OCI-LY3 (cell line): ENCODE measurements around the gene USP28.

ENCODE experiments used
- H2AFZ ChIP-seq: fragments of 200-600, 300-600 bp; shearing (Covaris generic); 2 replicates; pipeline ENCODE4 v1.6.0; 2014; ENCODE audit warnings: antibody characterized with exemption, low read depth, low read length
- H3K27ac ChIP-seq: fragments of 200-600, 300-600 bp; sonication (generic); 2 replicates; pipeline ENCODE4 v1.5.1; 2014; ENCODE audit warnings: mild to moderate bottlenecking, low read length, moderate library complexity, mixed read lengths
- H3K27me3 ChIP-seq: fragments of 200-600, 300-600 bp; sonication (generic); 2 replicates; pipeline ENCODE4 v1.6.1; 2014; ENCODE audit warnings: low read depth, low read length, mixed read lengths
- H3K36me3 ChIP-seq: fragments of 200-600, 300-600 bp; sonication (generic); replicated peaks from 2 replicates; pipeline ENCODE3; 2014; ENCODE audit warnings: low read depth, low read length, mixed read lengths
- H3K4me1 ChIP-seq: fragments of 300-600, 200-600 bp; sonication (generic); 2 replicates; pipeline ENCODE4 v1.6.1; 2014; ENCODE audit warnings: low read length, mixed read lengths
- H3K4me2 ChIP-seq: fragments of 200-600, 300-600 bp; sonication (generic); 2 replicates; pipeline ENCODE4 v1.6.1; 2014; ENCODE audit warnings: low read length, mixed read lengths
- H3K4me3 ChIP-seq: fragments of 300-600, 200-600 bp; sonication (generic); 2 replicates; pipeline ENCODE4 v1.5.1; 2014; ENCODE audit warnings: antibody characterized with exemption, mild to moderate bottlenecking, low read length, moderate library complexity
- H3K79me2 ChIP-seq: fragments of 300-600, 200-600 bp; shearing (Covaris generic); 2 replicates; pipeline ENCODE4 v1.6.1; 2014; ENCODE audit warnings: mild to moderate bottlenecking, low read length, mixed read lengths
- H3K9ac ChIP-seq: fragments of 300-600, 200-600 bp; shearing (Covaris generic); 2 replicates; pipeline ENCODE4 v1.6.0; 2014; ENCODE audit warnings: mild to moderate bottlenecking, low read length, moderate library complexity
- H3K9me3 ChIP-seq: fragments of 200-600, 300-600 bp; shearing (Covaris generic); 2 replicates; pipeline ENCODE4 v1.6.1; 2014; ENCODE audit warnings: low read length, mixed read lengths; ENCODE audit not compliant: insufficient read depth
- H4K20me1 ChIP-seq: fragments of 200-600, 300-600 bp; sonication (generic); 2 replicates; pipeline ENCODE4 v1.6.1; 2016; ENCODE audit warnings: low read length, mixed read lengths; ENCODE audit not compliant: insufficient read depth
- EZH2phosphoT487 ChIP-seq: fragments of 200-600 bp; shearing (Covaris generic); IDR thresholded peaks from 2 replicates; pipeline ENCODE4 v1.6.1; 2018; ENCODE audit warnings: antibody characterized with exemption, mixed run types, low read depth
- TF ChIP-seq, protein P1 (sequence below): fragments of 200-600, 300-600 bp; sonication (generic); IDR thresholded peaks from 2 replicates; pipeline ENCODE4 v1.5.1; 2014; ENCODE audit warnings: antibody characterized with exemption, low read length, low read depth

The USP28 gene

DNA sequence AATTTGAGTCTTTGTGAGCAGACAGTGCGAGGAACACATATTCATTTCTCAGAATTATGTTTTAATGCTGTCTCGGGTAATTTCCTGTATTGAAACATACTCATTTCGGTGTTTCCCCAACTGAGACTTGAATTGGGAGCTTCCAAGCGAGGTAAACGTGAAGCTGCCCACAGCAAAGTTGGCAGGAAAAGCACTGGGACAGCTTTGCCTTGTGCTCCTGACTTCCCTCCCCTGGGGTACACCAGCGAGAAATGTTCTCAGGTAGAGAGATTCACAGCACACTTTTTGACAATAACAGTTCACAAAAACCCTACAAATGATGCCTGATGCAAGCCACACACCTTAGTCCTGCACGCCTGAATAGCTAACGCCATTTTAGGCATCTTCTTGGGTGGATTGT lies 32.3 kb upstream of the USP28 start:
- no peak for TF ChIP-seq EZH2phosphoT487
- TF ChIP-seq, protein P1, sequence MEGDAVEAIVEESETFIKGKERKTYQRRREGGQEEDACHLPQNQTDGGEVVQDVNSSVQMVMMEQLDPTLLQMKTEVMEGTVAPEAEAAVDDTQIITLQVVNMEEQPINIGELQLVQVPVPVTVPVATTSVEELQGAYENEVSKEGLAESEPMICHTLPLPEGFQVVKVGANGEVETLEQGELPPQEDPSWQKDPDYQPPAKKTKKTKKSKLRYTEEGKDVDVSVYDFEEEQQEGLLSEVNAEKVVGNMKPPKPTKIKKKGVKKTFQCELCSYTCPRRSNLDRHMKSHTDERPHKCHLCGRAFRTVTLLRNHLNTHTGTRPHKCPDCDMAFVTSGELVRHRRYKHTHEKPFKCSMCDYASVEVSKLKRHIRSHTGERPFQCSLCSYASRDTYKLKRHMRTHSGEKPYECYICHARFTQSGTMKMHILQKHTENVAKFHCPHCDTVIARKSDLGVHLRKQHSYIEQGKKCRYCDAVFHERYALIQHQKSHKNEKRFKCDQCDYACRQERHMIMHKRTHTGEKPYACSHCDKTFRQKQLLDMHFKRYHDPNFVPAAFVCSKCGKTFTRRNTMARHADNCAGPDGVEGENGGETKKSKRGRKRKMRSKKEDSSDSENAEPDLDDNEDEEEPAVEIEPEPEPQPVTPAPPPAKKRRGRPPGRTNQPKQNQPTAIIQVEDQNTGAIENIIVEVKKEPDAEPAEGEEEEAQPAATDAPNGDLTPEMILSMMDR: no peak
- Histone ChIP-seq H2AFZ (peak overlapping the region; percentile 15), H3K4me3 (peak overlapping the region; percentile 58), H3K27ac (no peak overlapping the region), H3K27me3 (0 out of 2 replicates have a peak, but pooled peaks cover 6% of the 10 kb centered on the region), H3K4me2 (peak overlapping the region; percentile 64), H4K20me1 (no peaks in the 10 kb centered on the region), H3K4me1 (peaks cover 22% of the 10 kb centered on the region), H3K79me2 (no peaks in the 10 kb centered on the region), H3K36me3 (no peaks in the 10 kb centered on the region), H3K9me3 (no peaks in the 10 kb centered on the region), H3K9ac (0 out of 2 replicates have a peak overlapping the region, but pooled peaks have one; percentile 30)

DNA sequence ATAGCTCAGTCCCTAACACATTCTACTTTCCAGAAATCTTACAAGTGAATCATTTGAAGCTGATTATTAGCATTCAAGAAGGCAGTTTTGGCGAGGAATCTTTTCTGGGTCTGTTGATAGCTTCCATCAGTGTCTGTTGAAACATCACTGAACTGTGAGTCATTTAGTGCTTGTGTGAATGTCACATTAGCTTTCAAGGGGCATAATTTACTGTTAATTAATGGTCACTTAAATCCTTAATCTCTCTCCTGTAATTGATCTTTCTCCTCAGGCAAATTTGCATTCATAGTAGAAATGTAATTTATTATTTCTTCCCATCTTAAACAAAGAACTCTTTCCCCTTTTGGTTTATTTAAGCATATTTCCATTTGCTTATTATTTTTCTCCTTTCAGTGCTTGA lies 31.8 kb upstream of the USP28 start:
- Histone ChIP-seq H3K9ac (0 out of 2 replicates have a peak overlapping the region, but pooled peaks have one; percentile 30), H3K36me3 (no peaks in the 10 kb centered on the region), H2AFZ (peak overlapping the region; percentile 15; the same call in 1 of the 2 replicates), H3K4me1 (peaks cover 22% of the 10 kb centered on the region), H3K27ac (no peak overlapping the region), H4K20me1 (no peaks in the 10 kb centered on the region), H3K4me2 (peak overlapping the region; percentile 64), H3K9me3 (no peaks in the 10 kb centered on the region), H3K27me3 (0 out of 2 replicates have a peak, but pooled peaks cover 6% of the 10 kb centered on the region), H3K4me3 (peak overlapping the region; percentile 58), H3K79me2 (no peaks in the 10 kb centered on the region)
- TF ChIP-seq, protein P1: no peak
- no peak for TF ChIP-seq EZH2phosphoT487

DNA sequence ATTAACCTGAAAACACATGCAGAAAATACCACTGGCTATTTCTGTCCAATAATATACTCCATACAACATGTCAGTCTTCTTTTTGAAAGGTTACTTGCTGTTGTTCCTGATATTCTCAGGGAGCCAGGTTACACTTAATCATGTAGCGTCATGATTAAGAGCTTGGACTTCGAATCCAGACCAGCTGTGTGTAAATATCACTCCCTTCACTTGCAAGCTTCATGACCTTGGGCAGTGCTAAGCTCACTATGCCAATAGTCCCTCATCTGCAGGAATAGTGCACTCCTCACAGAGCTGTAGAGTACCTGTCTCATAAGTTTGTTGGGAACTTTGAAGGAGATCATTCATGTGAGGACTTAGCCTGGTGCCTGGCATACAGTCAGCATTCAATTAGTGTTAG lies 31.1 kb upstream of the USP28 start:
- Histone ChIP-seq H3K4me2 (no peak overlapping the region), H4K20me1 (no peaks in the 10 kb centered on the region), H3K9ac (no peak overlapping the region), H3K79me2 (no peaks in the 10 kb centered on the region), H3K9me3 (no peaks in the 10 kb centered on the region), H3K36me3 (no peaks in the 10 kb centered on the region), H3K4me3 (no peak overlapping the region), H3K27me3 (0 out of 2 replicates have a peak, but pooled peaks cover 6% of the 10 kb centered on the region), H2AFZ (no peak overlapping the region), H3K27ac (no peak overlapping the region), H3K4me1 (peaks cover 22% of the 10 kb centered on the region)
- TF ChIP-seq, protein P1: no peak
- TF ChIP-seq EZH2phosphoT487: no peak

DNA sequence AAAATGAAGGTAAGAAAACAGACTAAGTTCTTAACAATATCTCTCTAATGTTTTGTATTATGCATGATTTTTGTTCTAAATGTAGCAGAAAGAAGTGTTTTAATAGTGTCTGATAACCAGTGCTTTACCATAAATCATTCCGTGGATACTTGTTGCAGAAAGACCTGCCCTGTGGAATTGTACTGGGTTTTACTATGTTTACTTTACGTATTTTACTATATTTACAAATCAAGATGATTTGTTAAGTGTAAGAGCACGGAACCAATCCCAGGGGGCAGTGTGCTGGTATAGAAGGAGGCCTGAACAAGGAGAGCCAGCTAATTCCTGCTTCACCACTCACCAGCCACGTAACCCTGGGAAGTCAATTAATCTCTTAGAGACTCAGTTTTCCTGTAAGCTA lies 30.7 kb upstream of the USP28 start:
- Histone ChIP-seq H3K4me2 (no peak overlapping the region), H3K79me2 (no peaks in the 10 kb centered on the region), H3K9ac (no peak overlapping the region)

More for the DNA sequence above, 30.7 kb upstream of the USP28 start:
- 0 out of 2 replicates have a peak, but pooled peaks cover 6% of the 10 kb centered on the region for H3K27me3 ChIP-seq
- no peaks in the 10 kb centered on the region for H3K36me3 ChIP-seq
- no peaks in the 10 kb centered on the region for H4K20me1 ChIP-seq
- H3K9me3 ChIP-seq: no peaks in the 10 kb centered on the region
- TF ChIP-seq, protein P1: peak; percentile 26; the same call in 1 of the 2 replicates
- no peak for TF ChIP-seq EZH2phosphoT487
- no peak overlapping the region for H2AFZ ChIP-seq
- no peak overlapping the region for H3K27ac ChIP-seq
- peaks cover 22% of the 10 kb centered on the region for H3K4me1 ChIP-seq
- H3K4me3 ChIP-seq: no peak overlapping the region
